ENCODE measurements around the gene ART3.
"Not testable (repeated sequence)": the region's sequence is repeated elsewhere in the genome, so short reads cannot be mapped to it uniquely, and the experiment has no call there.

ART3 gene

GRCh38 chr4:76074468-76074867 is at the start of gene ART3:
ART3 (plus strand) TSS chr4:76074709; CDS start chr4:76075890, 1,181 bp downstream.
- no peak for DNase-seq (ENCODE audit: low read depth)

DNA sequence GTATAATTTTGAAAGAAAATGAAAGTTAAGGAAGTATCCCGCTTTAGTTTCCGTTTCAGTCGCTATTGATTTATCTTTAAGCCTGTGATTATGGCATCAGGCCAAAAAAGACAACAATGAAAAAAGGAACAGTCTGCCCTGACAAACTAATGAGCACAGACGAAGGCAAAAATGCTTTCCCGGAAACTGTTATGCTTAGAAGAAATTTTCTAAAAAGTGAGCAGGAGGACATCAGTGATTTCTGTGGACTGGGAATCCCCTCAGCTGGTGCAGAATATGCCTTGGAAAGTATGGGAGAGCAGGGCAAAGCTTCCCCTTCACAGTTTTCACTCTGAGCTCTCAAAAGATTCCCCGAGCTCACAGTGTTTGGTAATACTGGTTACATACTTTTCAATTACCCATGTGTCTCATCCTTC is 46.2 kb upstream of the ART3 start:
- no peak for DNase-seq (ENCODE audit: low read depth)

- DNase-seq (ENCODE audit: low read depth): no peak
Measured at GRCh38 chr4:76029300-76029699, 45.2 kb upstream of the ART3 start.

GRCh38 chr4:76035141-76035540 is 39.4 kb upstream of the ART3 start:
- no peak for DNase-seq (ENCODE audit: low read depth)

- DNase-seq (ENCODE audit: low read depth): no peak
Measured at GRCh38 chr4:76035799-76036380, 38.6 kb upstream of the ART3 start, which contains the start of gene CXCL11. CXCL11 (minus strand) TSS chr4:76036070; CDS start chr4:76035987, 83 bp downstream.

GRCh38 chr4:76036855-76037254 is 37.7 kb upstream of the ART3 start:
- no peak for DNase-seq (ENCODE audit: low read depth)

DNA sequence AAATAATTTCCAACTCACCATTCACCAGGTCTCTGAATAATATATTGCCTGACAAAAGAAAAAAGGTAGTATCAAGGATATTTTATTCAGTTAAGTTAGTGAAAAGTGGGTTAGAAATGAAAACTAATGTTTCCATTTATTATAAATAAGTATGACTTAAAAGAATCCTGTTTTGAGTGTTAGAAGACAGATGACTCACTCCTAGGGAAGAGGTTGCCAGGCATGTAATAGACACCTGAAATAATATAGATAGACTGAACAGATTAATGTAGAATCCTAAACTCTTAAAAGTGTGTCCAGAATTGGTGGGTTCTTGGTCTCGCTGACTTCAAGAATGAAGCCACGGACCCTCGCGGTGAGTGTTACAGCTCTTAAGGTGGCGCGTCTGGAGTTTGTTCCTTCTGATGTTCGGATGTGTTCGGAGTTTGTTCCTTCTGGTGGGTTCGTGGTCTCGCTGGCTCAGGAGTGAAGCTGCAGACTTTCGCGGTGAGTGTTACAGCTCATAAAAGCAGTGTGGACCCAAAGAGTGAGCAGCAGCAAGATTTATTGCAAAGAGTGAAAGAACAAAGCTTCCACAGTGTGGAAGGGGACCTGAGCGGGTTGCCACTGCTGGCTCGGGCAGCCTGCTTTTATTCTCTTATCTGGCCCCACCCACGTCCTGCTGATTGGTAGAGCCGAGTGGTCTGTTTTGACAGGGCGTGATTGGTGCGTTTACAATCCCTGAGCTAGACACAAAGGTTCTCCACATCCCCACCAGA is 32.1 kb upstream of the ART3 start:
- DNase-seq (ENCODE audit: low read depth): not testable (repeated sequence)

- DNase-seq (ENCODE audit: low read depth): not testable (repeated sequence)
Measured at GRCh38 chr4:76043306-76043705, 31.2 kb upstream of the ART3 start.

DNA sequence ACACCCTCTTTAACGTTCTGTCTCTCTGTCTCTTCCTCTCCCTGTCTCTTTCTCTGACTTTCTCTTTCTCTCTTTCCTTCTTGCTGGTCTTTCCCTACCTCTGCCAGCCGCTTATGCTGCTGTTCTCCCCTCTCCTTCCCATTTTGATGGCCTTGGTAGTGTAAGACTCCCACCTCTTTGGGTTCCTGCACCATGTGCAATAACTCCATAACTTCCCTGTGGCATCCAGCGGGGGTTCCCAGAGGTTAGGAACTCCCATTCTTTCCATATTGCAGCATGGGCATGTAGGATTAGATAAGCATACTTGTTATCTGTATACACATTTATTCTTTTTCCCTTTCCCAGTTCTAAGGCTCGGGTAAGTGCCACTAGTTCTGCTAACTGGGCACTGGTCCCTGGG is 29.8 kb upstream of the ART3 start:
- not testable (repeated sequence) for DNase-seq (ENCODE audit: low read depth)

DNA sequence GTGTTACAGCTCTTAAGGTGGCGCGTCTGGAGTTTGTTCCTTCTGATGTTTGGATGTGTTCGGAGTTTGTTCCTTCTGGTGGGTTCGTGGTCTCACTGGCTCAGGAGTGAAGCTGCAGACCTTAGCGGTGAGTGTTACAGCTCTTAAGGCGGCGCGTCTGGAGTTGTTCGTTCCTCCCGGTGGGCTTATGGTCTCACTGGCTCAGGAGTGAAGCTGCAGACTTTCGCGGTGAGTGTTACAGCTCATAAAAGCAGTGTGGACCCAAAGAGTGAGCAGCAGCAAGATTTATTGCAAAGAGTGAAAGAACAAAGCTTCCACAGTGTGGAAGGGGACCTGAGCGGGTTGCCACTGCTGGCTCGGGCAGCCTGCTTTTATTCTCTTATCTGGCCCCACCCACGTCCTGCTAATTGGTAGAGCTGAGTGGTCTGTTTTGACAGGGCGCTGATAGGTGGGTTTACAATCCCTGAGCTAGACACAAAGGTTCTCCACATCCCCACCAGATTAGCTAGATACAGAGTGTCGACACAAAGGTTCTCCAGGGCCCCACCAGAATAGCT is 24.6 kb upstream of the ART3 start:
- not testable (repeated sequence) for DNase-seq (ENCODE audit: low read depth)

- not testable (repeated sequence) for DNase-seq (ENCODE audit: low read depth)
Measured at GRCh38 chr4:76050560-76051050, 23.9 kb upstream of the ART3 start.

DNA sequence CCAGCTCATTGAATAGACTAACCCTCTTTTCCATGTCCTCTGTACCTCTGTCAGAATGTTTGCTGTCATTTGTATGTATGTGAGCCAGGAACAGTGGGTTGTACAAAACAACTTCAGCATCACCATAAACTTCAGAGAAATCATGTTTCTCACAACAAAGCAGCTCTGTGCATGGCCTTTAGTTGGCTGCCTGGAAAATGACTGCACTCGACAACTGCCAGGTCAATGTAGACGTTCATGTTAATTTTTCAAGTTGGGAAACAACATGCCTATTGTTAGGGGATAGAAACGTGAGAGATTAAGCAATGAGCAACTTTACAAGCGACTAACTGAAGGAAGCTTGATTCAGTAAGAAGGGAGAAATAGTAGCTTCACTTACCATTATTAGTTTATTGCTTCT is 20.8 kb upstream of the ART3 start:
- DNase-seq (ENCODE audit: low read depth): no peak

GRCh38 chr4:76055016-76055415 is 19.5 kb upstream of the ART3 start:
- no peak for DNase-seq (ENCODE audit: low read depth)

DNA sequence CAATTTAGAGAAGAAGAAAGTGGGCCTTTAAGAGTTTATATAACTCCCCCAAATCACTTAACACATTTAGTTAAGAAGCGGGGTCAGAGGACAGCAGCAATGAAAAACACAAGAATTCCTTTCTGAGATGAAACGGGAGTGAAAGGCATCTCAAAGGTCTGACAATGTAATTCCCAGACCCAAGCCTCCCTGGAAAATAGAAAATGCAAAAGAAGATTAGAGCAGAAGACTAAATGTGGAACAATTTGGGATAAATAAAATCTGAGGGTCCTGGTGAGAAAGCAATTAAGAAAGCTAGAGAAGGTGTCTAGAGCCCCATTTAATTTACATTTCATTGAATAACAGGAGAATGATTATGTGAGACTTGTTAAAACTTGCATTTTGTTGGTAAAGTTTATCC is 19.1 kb upstream of the ART3 start:
- DNase-seq (ENCODE audit: low read depth): no peak

- no peak for DNase-seq (ENCODE audit: low read depth)
Measured at GRCh38 chr4:76058302-76058701, 16.2 kb upstream of the ART3 start.

GRCh38 chr4:76058888-76059426 is 15.6 kb upstream of the ART3 start:
- DNase-seq (ENCODE audit: low read depth): no peak

DNA sequence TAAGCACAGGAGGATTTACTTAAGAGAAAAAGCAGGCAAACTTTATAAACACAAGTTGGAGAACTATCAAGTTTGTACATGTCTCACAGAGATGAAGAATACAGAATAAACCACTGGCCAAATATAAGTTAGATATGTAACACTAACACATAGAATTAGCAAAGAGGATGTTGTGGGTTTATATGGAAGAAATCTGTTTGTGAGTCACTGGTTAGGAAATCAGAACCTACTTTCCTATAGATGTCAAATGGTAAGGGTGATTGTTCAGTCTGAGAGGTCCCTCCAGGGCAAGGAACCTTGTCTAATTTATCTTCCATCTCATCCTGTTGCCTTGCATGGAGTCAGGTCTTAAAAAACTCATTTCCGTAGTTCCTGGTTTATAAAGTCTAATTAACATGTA is 14.8 kb upstream of the ART3 start:
- DNase-seq (ENCODE audit: low read depth): no peak

DNA sequence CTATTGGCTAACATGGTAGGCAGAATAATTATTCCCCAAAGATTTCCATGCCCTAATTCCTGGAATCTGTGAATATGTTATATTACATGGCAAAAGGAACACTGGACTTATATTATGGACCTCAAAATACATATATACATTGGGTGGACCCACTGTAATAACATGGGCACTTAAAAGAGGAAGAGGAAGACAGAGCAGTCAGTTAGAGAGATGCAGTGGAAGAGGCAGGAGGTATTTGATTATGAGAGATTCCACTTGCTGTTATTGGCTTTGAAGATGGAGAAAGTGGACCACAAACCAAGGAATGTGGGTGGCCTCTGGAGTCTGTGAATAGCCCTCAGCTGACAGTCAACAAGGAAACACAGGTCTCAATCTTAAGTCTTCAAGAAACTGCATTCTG is 14.0 kb upstream of the ART3 start:
- DNase-seq (ENCODE audit: low read depth): no peak

- no peak for DNase-seq (ENCODE audit: low read depth)
Measured at GRCh38 chr4:76061421-76061820, 13.1 kb upstream of the ART3 start.

DNA sequence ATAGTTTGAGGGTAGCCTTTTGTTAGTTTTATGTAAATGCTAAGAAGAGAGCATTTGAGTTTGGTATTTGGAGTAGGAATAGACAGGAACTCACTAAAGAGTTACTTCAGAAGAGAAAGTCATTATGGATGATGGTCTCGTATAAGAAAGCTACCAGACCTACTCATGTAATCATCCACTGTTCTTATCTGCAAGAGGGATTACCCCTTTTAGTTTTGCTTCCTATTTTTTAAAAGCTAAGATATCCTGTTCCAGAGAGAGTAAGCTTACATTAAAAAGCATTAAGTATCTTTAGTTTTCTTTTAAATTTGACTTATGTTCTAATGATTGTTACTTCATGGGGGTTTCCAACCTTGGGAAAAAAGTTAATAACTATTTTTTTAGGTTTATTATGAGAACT is 12.5 kb upstream of the ART3 start:
- no peak for DNase-seq (ENCODE audit: low read depth)

DNA sequence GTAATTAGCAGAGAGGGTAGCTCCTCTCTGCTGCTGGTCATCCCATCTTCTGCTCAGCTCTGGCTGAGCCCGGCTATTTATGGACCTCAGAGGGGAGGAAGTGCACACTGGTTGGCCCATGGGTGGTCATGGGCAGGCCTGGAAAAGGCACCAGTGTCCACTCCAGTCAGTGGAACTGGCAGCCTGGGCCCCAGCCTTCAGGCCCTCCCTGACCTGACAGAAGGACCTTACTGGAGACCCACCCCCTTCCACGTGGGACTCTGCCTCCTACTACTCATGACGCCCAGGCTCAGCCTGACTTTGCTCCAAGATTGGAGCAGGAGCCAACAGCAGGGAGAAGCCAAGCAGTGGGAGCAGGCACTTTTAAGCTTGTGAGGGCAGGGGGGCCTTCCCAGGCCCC is 8.0 kb upstream of the ART3 start:
- DNase-seq (ENCODE audit: low read depth): no peak

- peak; percentile 51 for DNase-seq (ENCODE audit: low read depth)
Measured at GRCh38 chr4:76067652-76068286, 6.7 kb upstream of the ART3 start.
